NCI-H1694 treated with DMSO at 0.1 percent for 48 hours (cell line): Measurements from ENCODE around the gene CENPS.
"Not testable (repeated sequence)": the region's sequence is repeated elsewhere in the genome, so short reads cannot be mapped to it uniquely, and the experiment has no call there.

Source experiments
- DNase-seq: peaks from one replicate; lab custom pipeline; 2025; lab: John Stamatoyannopoulos, UW

The CENPS gene

DNA sequence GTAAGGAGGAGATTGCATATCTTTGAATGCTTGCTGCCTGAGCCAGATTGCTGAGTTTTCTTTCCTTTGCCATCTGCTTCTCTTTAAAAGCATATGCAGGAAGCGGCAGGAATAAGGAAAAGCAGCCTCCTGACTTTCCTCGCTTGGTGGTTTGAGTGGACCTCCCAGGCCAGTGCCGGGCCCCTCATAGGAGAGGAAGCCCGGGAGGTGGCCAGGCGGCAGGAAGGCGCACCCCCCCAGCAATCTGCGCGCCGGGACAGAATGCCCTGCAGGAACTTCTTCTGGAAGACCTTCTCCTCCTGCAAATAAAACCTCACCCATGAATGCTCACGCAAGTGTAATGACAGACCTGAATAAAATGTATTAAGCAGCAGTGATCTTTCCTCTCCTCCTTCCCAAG lies 21.1 kb downstream of the CENPS start:
- no peak for DNase-seq

DNA sequence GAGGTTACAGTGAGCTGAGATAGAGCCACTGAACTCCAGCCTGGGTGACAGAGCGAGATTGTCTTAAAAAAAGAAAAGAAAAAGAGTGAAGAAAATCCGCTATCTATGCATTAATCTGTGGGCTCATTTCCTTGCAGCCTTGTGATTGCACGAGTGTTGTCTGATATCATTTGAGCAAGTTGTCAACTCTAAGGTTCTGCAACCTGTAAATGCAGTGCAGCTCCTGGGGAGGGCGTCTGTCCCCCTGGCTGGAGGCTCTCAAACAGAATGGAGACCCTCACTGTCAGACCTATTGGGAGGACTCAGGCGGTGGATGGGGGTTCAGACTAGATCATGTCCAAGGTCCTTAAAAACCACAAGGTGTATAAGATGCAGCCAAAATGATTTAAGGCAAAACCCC lies 25.8 kb downstream of the CENPS start:
- DNase-seq, result no peak

DNA sequence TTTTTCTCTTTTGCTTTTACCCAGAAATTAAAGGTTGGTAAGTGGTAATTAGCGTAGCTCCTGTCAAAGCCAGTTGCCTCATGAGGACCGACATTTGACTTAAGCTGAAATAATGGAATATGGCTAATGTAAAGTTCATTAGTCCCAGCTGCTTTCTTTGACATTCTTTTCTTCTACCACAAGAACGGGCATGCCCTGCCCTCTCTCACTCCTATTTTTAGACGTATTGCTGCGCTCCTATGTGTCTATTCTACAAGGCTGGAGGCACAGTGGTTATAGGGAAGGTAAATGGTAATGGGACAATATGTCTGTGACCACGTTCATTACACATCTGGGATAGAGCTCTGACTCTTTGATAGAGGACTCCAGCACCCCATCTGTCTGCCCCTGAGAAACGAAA lies 26.4 kb downstream of the CENPS start:
- no peak for DNase-seq

DNA sequence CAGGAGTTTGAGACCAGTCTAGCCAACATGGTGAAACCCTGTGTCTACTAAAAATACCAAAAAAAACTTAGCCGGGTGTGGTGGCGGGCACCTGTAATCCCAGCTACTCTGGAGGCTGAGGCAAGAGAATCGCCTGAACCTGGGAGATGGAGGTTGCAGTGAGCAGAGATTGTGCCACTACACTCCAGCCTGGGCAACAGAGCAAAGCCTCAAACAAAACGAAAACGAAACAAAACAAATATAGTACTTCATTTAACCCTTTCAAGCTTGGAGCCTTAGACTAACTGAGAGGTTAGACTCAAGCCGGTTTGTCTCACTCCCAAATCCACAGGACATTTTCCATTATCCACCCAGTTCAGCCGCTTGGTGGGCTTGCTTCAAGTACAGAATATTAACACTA lies 27.2 kb downstream of the CENPS start:
- DNase-seq, result not testable (repeated sequence)

DNA sequence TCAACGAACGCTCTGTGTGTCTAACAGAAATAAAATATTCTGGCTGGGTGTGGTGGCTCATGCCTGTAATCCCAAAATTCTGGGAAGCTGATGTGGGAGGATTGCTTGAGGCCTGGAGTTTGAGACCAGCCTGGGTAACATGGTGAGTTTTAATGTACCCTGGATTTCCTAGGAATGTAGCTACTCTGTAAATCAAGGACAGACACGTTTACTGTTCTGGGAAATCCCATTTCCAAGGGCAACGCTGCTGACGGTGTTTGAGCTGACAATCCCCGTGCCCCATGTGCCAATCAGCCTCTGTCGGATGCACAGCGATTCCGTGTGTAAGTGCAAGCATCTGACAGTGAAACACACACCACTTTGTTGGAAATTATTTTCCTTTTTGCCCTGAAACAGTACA lies 27.6 kb downstream of the CENPS start:
- no peak for DNase-seq

DNA sequence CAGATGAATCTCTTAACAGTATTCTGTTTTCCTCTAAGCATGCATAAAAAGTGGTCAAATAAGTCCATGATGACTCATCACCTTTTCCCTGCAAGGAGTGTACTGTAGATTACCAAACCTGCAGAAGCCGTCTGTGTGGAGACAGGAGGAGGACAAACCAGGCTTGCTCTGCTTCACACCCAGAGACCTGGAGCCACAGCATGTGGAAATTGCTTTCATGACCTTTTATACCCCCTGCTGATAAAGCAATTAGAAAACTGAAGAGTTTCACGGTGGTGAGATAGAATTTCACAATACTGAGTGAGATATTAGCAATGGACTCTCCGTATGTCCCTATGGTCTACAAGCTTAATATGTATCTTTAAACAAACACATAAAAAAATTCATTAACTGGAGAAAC lies 29.0 kb downstream of the CENPS start:
- DNase-seq, result no peak

DNA sequence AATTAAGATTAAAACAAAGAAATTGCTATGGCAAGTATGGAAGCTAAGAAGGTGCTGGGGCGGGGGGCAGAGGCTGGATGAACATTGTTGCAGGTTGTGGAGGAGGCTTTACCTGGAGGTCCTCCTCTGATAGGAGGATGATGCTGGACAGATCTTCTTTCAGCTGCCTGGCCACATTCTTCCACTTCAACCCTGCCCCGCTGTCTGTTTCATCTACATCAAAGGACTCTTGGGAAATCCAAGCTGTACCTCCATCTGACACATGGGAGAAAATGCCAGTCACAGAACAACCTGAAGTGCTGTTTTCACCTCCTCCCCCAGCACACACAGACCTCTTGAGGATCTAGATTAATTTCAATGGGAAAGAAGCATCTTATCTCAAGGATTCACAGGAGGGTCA lies 36.8 kb downstream of the CENPS start:
- DNase-seq, result no peak

DNA sequence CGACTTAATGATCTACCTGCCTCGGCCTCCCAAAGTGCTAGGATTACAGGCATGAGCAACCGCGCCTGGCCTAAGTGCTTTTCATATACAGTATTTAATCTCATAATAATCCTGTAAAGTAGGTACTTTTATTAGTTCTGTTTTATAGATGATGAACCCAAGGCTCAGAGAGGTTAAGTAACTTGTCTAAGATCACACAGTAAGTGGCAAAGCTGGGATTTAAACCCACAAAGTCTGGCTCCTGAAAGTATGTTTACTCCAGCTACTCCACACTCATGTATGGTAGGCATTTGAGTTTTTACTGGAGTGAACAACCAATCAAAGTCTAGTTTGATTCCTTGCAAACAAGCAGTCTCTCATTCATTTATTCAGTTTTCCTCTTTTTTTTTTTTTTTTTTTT lies 39.8 kb downstream of the CENPS start:
- DNase-seq, result no peak

DNA sequence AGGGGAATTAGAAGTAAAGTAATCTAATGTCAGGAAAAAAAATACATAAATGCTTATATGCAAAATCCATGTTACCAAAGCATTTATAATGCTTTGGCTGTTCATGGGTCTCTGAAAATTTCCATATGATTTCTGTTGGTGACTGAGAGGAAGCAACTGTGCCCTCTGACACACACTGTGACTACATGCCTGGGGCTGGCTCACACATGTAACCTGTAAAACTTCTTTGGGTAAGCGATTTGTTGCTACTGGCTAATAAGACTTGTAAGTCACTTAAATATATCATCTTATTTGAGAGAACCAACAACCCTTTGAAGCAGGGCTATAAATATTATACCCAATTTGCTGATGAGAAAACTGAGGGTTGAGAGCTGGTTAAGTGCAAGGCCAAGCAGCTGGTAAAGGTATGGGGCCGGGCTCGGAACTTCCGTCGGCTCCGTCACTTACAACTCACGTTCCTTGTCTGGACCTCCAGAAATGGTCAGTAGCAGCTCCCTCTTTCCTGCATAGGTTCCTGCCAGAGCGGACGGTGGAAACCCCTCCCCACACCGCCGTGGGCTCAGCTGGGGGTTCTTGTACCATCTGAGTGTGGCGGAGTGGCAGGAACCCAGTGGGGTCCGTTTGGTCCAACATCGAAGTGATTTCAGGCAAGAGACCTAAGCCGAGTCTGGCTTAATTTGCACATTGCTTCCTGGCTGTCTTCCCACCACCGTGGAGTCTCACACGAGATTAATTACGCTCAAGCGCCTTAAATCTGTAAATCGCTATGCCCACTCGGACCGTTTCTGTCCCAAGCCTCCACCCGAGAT lies 41.4 kb downstream of the CENPS start:
- no peak for DNase-seq

DNA sequence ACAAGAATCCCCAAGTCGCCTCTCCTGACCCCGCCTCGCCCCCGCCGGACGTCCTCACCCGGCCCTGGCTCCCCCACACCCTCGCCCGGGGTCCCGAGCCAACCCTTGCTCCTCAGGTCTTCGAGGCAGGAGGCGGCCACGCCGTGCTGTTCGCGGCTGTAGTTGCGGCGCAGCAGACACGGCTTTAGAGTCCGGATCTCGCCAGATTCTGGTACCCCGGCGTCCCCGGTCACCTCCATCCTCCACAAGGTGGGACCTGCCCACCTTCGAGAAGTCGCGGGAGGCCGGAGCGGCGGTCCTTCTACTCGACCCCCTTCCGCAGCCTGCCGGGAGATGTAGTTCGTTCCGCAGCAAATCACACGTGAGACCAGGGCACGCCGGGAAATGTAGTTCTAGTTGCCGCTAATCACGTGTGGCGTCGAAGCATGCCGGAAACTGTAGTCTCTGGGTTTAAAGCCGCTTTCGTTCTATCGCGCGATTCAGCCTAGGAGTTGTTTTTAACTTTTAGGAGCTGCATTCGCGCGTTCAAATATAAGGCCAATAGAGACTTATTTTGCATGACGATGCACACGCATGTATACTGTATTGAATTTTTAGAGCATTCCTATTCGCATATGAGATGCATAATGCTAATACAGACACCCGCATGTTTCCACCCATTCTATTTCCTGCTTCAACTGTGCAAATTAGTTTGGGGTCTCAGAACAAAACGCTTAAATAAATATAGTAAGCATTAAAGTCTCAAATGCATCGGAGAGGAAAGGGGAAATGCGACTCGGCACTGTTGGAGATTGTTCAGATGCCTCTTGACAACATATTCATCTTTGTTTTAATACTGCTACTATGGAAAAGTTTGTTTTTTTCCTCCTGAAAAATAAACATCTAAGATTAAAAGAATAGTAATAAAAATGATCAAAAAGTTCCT lies 42.2 kb downstream of the CENPS start, which contains the start of gene DFFA:
Gene DFFA (minus strand): TSS at position 310 of the 925 bp plus-strand sequence. CDS start 71 bp downstream, at position 239.
- peak; percentile 94 for DNase-seq

DNA sequence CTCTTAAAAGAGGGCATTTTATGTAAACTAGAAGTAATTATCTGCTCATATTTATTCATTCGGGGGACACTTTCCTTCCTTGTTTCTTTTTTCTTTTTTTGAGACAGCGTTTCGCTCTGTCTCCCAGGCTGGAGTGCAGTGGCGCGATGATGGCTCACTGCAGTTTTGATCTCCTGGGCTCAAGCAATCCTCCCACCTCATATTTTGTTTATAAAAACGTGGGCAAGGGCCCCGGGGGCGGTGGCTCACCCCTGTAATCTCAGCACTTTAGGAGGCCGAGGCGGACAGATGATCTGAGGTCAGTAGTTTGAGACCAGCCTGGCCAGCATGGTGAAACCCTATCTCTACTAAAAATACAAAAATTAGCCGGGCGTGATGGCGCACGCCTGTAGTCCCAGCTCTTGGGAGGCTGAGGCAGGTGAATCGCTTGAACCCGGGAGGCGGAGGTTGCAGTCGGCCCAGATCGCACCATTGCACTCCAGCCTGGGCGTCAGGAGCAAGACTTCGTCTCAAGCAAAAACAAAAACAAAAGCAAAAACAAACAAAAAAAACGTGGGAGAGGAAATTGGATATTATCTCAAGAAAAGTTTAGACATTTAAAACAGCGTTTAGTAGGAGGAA lies 43.0 kb downstream of the CENPS start:
- DNase-seq, result no peak

DNA sequence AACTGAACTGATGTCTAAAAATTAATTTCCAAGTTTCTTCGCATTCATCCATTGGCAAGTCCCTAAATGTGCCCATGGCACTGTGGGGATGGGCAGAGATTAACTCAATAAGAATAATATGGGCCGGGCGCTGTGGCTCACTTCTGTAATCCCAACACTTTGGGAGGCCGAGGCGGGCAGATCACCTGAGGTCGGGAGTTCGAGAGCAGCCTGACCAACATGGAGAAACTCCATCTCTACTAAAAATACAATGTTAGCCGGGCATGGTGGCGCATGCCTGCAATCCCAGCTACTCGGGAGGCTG lies 44.0 kb downstream of the CENPS start:
- not testable (repeated sequence) for DNase-seq

DNA sequence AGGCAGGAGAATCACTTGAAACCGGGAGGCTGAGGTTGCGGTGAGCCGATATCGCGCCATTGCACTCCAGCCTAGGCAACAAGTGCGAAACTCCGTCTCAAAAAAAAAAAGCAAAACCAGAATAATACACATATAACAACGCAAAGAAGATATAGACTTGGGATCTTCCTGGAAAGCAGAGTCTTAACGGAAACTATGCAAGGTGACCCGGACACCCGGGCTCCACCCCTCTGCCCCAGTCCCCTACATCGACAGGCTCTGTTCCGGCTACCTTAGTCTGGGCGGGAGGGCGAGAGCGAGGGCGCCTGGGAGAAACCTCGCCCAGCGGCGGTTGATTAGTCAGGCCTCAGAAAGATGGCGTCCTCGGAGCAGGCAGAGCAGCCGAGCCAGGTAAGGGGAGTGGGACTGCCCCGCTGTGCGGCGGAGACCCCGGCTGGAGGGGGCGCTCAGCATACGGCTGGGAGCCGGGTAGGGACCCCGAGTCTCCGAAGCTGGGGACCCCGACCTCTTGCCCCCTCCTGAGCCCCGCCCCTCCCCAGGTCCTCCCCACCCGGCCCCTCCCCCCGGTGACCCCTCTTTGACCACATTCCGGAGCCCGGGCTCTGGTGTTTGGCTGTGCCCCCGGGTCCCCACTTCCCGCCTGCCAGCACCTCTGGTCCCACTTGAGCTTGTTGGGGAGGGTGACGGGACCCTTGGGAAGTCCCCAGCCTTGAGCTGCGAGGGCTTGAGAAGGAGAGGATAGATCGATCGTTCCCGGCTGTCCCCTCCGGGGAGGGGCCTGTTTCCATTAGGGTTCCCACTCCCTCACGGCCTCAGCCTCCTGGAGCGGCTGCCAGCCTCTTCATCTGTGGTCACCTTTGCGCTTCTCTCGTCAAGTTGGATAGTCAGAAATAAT lies 44.6 kb downstream of the CENPS start, which contains the start of gene PEX14:
Gene PEX14 (plus strand): TSS at position 338 of the 895 bp plus-strand sequence. CDS start 17 bp downstream, at position 355.
- DNase-seq, result peak; percentile 74

DNA sequence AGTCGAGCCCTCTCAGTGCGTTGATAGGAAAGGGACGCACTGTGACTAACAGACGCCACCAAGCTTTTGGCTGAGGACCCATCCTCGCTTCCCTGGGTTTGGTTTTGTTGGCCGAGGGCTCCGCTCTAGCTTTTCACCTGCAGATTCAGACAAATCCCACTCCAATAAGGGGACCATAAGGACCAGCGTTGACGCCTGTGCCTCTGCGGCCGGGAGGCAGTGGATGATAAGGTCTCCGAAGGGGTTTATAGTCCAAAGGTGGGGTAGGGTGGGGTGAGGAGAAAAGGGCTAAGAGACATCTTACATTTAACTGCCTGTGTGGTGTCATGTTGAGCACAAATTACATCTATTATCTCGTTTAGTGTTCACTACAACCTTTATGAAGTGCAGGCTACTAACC lies 45.3 kb downstream of the CENPS start:
- no peak for DNase-seq

DNA sequence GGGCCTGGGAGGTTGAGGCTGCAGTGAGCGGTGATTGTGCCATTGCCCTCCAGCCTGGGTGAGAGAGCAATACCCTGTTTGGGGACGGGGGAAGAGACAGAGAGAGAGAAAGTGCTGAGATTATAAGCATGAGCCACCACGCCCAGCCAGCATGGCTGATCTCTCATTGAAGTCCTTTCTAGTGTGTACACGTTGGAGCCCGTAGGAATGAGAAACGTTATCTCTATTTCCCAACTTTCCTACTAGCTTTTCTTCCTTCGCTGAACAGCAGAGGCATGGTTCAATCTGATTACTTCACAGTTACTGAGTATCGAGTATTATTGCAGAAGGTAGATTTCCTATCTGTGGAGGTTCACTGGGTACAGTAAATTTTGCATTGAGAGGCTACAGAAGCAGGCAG lies 49.1 kb downstream of the CENPS start:
- no peak for DNase-seq

DNA sequence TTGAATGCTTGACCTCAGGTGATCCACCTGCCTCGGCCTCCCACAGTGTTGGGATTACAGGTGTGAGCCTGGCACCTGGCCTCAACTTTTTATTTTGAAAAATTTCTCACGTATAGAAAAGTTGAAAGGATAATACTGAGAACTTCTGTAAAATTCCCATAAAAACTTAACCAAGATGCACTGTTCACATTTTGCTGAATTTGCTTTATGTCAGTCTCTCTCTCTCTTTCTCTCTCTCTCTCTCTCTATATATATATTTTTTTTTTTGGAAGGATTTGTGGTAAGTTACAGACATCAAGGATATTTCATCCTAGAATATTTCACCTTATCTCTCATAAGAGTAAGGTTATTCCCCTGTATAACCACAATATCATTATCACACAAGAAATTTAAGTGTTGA lies 50.4 kb downstream of the CENPS start:
- no peak for DNase-seq

DNA sequence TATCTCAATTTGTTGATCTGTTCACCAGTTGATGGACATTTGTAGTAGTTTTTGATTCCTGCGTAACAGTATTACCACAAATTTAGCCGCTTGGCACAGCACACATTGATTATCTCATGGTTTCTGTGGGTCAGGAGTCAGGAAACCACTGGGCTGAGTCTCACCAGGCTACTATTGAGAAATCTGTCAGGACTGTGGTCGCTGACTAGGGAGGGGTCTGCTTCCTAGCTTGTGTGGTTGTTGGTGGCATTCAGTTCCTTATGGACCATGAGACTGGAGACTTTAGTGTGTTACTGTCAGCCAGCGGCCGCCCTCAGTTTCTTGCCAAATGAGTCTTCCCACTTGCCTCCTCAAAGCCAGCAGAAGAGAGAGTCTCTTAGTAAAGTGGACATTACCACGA lies 54.3 kb downstream of the CENPS start:
- no peak for DNase-seq

DNA sequence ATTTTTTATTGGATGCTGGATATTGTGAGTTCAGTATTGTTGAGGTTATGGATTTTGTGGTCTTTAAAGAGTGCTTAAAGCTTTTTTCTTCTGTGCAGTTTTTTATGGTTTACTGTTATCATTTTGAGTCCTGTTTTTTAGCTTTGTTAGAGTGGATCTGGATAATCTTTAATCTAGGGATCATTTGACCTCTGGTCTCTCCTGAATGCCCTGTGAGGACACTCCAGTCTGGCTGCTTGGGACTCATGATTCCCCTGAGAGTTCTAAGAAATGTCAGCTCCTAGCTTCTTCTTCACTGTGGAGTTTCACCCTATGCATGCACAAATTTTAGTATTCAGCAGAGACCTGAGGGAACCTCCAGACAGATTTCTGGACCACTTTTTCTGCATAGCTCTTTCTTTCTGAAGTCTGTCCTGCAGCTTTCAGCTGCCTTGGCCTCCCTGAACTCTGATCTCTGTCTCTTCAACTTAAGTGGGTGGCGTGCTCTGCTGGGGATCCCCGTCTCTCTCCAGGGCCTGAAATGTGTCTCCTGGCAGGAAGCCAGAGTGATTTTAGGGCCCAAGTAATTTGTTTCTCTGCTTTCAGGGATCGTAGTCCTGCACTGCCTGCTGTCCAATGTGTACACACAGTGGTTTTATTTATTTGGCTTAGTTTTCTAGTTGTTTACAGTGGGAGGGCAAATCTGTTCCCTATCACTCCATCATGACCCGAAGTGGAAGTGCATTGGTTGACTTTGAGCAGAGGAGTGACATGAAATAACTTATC lies 59.2 kb downstream of the CENPS start:
- DNase-seq, result no peak

DNA sequence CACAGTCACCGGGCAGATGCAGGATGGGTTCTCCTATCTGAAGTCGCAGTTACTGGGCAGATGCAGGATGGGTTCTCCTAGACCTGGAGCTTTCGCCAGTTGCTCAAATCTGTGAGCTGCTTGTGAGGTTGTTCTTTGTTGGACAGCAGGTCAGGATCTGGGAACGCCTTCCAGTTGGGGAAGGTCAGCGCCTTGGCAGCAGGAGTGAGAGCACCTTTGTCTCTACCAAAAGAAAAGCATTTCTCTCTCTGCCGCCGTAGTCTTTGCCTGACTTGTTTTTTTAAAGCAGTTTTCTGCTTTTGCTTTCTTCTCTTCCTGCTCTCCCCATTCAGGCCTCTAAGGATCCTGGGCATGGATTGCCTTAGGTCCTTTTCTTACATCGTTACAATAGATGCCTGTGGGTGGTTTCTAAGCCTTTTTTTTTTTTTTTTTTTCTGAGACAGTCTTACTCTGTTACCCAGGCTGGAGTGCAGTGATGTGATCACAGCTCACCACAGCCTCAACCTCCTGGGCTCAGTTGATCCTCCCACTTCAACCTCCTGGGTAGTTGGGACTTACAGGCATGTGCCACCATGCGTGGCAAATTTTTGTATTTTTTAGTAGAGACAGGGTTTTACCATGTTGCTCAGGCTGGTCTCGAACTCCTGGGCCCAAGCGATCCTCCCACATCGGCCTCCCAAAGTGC lies 60.2 kb downstream of the CENPS start:
- no peak for DNase-seq
